ENCODE measurements around the gene RBM7.

GRCh38 chr11:114353443-114353842 is 47.0 kb upstream of the RBM7 start:
- no peak for TF ChIP-seq CTCF (IDR thresholded peaks at IDR 0.05)
- TF ChIP-seq POLR2A (IDR thresholded peaks at IDR 0.05), result no peak
